ENCODE results near the gene CHRM1.

The CHRM1 gene

GRCh38 chr11:62922653-62923431 lies 1.7 kb upstream of the CHRM1 start:
- TF ChIP-seq, protein P1, sequence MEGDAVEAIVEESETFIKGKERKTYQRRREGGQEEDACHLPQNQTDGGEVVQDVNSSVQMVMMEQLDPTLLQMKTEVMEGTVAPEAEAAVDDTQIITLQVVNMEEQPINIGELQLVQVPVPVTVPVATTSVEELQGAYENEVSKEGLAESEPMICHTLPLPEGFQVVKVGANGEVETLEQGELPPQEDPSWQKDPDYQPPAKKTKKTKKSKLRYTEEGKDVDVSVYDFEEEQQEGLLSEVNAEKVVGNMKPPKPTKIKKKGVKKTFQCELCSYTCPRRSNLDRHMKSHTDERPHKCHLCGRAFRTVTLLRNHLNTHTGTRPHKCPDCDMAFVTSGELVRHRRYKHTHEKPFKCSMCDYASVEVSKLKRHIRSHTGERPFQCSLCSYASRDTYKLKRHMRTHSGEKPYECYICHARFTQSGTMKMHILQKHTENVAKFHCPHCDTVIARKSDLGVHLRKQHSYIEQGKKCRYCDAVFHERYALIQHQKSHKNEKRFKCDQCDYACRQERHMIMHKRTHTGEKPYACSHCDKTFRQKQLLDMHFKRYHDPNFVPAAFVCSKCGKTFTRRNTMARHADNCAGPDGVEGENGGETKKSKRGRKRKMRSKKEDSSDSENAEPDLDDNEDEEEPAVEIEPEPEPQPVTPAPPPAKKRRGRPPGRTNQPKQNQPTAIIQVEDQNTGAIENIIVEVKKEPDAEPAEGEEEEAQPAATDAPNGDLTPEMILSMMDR (IDR thresholded peaks at IDR 0.05), result 0 out of 2 replicates have a peak, but pooled peaks have one; percentile 23

DNA sequence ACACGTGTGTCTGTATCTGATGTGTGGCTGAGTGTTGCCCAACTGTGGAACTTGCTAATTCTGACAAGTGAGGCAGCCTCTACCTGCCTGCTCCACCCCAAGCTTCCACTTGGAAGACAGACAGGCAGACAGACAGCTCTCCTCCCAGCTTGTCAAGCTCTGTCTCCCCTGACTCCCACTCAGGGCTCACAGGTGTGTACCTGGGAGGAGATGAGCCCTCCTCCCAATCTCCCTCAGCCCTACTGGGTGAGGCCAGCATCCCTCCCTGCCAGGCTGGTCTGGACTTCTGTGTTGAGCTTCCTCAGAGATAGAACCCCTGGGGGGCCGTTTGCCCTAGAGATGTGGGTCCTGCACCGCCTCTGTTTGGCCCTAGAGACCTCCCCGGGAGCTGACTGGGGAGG lies 1.0 kb upstream of the CHRM1 start:
- TF ChIP-seq, protein P1 (IDR thresholded peaks at IDR 0.05), result no peak

GRCh38 chr11:62921573-62922188 lies 518 bp upstream of the CHRM1 start:
- TF ChIP-seq, protein P1 (IDR thresholded peaks at IDR 0.05), result no peak

DNA sequence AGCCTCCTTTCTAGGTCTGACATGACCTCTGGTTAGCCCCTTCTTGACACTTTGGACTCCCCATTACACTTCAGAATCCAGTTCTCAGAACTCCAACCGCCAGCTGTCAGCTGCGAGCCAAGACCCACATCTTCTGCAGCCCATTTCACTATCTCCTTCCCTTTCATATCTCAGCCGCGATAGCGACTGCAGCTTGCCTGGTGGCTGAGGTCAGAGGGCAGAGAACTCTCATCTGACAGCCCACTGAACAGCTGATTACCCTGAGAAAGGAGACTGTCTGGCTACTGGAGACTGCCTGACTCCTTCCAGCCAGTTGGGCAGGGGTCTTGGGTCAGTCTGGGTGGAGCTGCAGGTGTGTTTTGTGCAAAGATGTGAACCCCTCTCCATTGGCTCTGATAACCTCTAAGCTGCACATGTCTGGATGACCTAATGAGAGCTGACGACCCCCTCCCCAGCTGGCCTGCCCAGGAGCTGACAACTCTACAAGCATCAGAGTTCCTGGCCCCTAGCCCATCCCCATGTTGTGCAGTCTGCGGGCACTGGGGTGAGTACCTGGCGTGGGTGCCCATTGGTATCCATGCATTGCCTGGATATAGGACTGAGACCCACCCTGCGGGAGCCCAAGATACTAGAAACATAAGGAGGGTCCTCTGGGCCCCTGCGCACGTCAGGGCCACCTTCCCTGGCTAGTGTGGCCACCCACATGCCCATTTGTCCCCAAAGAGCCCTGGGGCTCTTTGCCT lies 1.1 kb downstream of the CHRM1 start:
- TF ChIP-seq, protein P1 (IDR thresholded peaks at IDR 0.05), result no peak

DNA sequence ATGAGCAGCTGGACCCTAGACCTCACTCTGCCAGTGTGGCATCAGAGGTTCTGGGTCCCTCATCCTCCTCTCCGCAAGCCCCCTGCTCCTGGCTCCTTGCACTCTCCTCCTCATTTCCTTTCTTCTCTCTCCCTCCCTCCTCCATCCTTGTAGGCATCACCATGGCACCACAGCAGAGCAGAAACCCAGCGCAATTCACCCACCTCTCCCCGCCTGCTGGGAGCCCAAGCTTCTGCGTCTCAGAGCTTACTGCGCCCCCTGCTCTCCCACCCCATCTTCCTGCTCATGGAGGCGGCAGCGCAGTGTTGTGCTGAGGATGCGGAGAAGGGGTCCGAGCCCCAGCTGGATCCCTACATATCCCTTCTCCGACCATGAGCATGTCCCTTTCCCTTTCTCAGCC lies 1.7 kb downstream of the CHRM1 start:
- TF ChIP-seq, protein P1 (IDR thresholded peaks at IDR 0.05), result no peak

GRCh38 chr11:62918531-62918930 lies 2.6 kb downstream of the CHRM1 start:
- TF ChIP-seq, protein P1 (IDR thresholded peaks at IDR 0.05), result no peak

GRCh38 chr11:62917906-62918502 lies 3.2 kb downstream of the CHRM1 start:
- TF ChIP-seq, protein P1 (IDR thresholded peaks at IDR 0.05), result no peak
